Activated T-helper 1 cell treated with Interleukin-2 at 50 U/mL for 16 hours (primary cell): ENCODE data around the gene KLHL12.
A peak's percentile ranks its signal among the peaks of the same experiment; 100 is the strongest.

Experiments
- DNase-seq: peaks from one replicate; pipeline ENCODE4 v3.0.0-alpha.2; 2020; ENCODE audit warnings: low read depth

The KLHL12 gene

GRCh38 chr1:202926581-202927491 is at the start of gene KLHL12:
KLHL12 (minus strand) TSS chr1:202927234; CDS start chr1:202925162, 2,072 bp downstream.
- DNase-seq: peak; percentile 89

DNA sequence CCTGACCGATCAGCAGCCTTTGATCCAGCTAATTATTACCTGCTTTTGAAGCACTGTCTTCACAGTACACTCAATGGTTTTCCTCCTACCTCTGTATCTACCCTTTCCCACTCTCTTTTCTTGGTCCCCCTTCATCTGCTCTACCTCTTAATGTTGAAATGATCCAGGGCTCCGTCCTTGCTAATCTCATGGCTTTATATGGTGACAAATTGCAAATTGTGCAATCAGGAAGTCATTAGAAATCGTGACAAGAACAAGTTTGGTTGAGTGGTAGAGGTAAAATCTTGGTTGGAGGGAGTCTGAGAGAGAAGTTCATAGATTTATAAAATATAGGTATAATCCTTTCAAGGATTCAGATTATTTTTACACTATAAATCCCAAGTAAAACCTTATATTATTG is 49.6 kb upstream of the KLHL12 start:
- DNase-seq: no peak

DNA sequence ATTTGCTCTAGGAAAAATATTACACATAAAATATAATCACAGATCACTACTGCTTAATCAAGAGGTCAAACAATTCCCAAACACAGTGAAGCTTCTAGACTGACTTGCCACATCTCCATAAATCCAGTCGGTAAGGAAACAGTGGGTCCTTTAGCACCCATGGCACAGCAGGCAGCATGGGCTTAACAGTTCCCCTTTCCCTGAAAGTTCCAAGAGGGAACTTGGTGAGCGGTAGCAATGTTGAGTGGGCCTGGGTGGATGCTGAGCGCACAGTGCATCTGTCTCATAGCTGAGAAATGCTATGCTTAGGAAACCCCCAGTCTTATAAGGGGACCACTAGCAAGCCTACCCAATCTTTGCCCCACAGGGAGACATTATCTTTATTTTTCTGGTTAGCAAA is 47.8 kb upstream of the KLHL12 start:
- DNase-seq: no peak

DNA sequence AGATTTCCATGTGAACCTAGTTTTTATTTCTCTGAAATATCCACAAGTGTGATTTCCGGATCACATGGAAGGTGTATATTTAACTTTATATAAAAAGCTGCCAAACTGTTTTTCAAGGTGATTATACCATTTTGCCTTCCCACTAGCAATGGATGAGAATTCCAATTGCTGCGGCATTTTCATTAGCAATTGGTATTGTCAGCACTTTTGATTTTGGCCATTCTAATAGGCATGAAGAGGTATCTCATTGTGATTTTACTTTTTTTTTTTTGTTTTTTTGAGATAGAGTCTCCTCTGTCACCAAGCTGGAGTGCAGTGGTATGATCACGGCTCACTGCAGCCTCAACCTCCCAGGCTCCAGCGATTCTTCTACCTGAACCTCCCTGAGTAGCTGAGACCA is 45.0 kb upstream of the KLHL12 start:
- DNase-seq: no peak

DNA sequence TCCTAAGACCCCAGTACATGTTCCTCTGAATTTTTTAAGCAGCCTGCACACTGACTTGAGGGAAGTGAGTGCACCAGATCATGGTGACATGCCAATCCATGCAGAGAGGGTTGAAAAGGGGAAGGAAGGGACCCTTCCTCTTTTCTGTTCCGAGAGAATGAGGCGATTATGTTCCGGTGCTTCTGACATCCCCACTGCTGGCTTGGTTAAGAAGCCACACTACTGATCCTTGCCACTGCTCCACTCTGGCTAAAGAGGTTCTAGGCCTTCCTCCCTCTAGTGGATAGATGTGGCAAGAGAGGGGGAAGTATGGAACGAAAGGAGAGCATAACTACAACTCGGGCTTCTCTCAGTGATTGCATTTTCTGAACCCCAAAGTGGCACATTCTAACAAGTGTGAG is 41.9 kb upstream of the KLHL12 start:
- DNase-seq: no peak

DNA sequence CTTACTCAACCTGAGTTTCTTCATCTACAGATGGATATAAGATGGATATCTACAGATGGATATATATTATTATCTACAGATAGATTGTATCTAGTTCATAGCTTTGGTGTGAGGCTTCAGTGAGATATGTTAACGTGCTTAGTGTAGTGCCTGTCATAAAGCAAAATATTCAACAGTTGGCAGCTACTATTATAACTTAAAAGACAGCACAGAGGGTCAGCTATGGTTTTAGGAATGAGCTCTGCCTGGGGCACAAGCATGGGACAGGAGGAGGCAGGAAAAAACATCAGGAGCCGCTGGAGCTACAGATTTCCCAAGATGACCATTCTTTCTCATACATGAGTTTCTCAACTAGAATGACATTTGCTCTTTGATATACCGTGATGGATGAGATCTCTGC is 41.3 kb upstream of the KLHL12 start:
- DNase-seq: no peak

- no peak for DNase-seq
These were observed 40.7 kb upstream of the KLHL12 start for GRCh38 chr1:202967684-202968281.

DNA sequence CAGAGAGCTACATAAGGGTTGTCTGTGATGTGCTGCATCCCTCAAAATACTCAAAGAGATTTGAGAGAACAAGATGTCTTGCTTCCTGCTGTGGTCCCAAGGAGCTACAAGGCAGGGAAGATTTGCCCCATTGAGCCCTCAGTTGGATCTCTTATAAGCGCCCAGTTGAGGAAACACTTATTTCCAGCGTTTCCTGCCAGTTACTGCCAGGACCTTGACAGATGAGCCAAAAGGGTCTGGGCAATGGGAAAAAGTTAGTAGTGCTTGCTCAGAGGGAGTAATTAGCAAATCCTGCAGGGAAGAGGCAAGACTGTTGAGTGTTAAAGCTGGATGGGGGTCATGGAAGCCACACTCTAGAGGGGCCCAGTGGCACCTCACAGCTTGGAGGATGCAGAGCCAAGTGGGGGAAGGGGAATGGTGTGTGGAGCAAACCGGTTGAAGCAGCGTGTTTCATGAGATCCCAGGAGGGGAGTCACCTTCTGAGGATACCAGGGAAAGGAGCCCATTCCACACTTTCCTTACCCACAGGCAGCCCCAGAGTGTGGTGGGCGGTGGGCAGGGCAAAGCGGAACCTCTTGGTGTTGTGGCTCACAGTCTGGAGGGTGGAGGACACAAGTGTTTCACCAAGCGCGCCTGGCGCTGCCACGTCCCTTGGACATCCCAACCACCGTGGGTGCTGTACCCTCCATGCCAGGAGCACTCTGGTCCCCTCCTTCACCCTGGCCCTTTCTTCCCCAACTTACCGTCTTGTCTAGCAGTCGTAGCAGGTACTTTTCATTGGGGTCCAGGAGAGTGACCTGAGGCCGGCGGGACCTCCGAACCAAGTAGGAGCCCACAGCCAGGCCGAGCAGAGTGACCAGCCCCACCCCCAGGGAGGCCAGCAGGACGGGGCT is 39.2 kb upstream of the KLHL12 start:
- no peak for DNase-seq

- DNase-seq: no peak
These were observed 38.4 kb upstream of the KLHL12 start for GRCh38 chr1:202965422-202965821.

- no peak for DNase-seq
These were observed 37.9 kb upstream of the KLHL12 start for GRCh38 chr1:202964791-202965410.

DNA sequence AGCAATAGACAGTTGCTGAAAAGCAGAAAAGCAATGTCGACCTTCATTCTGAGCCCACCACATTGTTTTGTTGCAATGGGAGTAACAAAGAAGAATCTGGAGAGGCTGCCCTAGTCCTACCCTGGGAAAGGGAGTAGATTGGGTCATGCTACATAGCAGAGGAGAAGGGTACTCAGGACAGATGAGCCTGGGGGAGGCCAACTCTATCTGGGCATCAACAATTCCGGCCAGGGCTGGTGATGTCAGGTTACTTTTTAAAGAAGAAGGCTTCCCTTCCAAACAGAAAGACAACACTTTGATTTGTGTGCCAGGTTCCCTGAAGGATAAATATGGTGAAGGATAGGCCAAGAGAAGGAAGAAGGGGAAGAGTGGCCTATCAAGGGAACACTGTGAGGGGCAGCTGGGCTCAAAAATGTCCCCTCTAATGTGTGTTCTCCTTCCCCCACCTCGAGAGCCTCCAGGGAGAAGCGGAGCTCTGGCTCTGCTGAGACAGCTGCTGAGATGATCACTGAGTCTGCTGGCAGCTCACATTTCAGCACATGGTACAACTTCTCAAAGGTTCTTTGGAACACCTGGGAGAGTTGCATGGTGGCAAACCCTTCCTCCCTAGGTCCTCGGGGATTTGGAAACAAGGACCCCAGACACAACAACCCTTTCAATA is 34.3 kb upstream of the KLHL12 start:
- no peak for DNase-seq

DNA sequence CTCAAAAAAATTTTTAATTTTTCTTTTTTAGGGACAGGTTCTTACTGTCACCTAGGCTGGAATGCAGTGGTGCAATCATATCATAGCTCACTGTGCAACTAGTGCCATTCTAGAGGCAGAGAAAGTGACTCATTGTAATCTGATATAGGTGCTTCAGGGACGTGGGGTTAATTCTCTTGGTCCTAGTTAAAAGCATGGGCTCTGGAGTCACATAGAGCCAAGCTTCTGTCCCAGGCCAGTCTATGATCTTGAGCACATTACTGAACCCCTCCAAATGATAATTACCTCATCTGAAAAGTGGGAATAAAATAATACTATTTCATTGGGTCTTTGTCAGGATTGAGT is 32.2 kb upstream of the KLHL12 start:
- DNase-seq: no peak

- no peak for DNase-seq
These were observed 31.7 kb upstream of the KLHL12 start for GRCh38 chr1:202958544-202959275.

DNA sequence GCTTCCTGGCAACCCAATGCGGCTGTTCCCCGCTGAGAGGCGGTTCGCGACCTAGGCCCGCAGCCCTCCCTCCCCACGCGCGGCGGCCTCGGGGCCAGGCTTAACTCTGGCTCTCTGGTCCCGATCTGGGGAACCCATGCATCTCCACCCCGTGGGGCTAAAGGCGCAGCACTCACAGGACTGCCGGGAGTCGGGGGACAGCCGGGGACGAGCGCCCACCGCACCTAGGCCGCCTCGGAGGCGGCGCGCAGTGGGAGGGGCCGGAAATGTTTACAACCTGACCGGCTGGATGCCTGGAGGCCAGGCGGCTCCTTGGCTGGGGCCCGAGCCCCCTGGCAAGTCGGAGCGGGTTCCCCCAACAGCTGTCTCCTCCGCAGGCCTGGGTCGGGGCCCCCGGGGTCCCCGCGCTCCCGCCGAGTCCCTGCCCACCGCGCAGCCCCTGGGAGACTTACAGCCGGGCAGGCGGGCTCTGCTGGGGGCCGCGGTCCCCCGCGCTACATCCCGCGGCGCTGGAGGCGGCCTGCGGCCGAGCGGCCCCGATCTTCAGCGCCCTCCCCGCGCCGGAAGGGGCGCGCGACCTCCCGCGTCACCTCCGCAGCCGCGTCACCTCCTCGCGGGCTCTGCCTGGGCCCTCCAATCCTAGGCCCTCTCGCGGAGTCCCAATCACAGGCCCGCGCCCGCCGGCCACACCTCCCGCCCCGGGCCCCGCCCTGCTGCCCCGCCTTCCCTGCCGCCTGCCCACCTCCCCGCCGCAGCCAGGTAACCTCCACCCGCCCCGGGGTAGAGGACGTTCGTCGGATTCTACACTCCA is 30.9 kb upstream of the KLHL12 start, which contains the start of gene ADIPOR1:
Gene ADIPOR1, minus strand, starts transcription at position 580 of the 811 bp plus-strand sequence. CDS start 7,242 bp downstream, outside the sequence.
- DNase-seq: peak; percentile 92

DNA sequence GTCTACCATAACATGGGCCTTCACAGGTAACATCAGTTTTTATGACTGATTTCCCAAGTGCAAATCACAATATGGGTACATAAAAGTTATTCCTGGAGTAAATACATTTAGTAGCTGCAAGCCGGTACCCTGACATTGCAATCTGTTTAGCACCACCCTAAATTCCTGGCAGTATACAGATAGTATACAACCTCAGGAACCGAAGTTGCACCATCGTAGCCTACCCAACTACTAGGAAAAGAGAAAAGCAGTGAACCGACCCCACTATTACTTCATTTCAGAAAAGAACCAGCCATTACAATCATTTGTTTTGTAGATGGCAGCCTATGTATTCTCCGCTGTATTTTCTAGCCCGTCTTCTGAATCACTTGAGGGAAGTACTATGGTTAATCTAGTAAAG is 29.9 kb upstream of the KLHL12 start:
- no peak for DNase-seq

GRCh38 chr1:202954057-202954745 is 27.2 kb upstream of the KLHL12 start:
- no peak for DNase-seq

DNA sequence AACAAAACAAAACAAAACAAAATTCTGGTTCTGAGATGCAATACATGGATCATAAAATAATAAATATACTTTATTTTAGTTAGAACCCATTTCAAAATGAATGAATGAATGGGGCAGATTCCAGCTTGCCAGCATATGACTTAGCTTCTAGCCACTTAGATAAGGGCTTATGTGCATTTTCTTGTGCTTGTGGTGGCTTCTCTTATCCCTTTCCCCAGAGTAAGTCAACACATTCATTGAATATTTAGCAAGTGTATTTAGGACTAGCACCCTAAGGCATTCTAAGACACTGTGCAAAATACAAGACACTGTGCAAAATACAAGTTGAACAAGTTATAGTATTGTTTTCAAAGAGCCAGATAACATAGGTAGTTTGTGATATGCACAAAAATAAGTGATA is 26.4 kb upstream of the KLHL12 start:
- DNase-seq: no peak

- DNase-seq: no peak
These were observed 25.8 kb upstream of the KLHL12 start for GRCh38 chr1:202952818-202953217.

DNA sequence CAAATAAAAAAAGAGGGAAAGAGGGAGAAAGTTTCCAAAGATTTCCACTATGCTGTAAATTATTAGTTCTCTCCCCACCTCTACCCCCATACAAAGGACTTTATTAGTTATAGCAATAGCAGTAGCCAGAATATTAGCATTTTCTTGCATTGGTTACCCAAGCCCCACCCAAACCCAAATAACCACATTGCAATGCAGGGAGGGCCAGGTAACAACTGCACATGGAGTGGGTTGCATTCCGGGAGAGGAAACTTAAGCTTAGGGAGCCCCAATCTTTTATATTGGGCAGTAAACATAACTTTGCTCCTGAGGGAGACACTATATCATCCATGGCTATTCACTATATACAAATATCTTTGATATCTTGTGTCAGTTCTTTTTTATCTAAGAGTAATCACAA is 25.1 kb upstream of the KLHL12 start:
- no peak for DNase-seq
